ENCODE data around the gene MAU2. TPM values are rescaled to one million over a fixed set of nuclear protein-coding genes. Genes with fewer than 3 reads are reported as not detected.

MAU2 gene
- total and polyA plus RNA-seq, 4 donors: 11.3 to 82.8 (median 45.3) TPM

DNA sequence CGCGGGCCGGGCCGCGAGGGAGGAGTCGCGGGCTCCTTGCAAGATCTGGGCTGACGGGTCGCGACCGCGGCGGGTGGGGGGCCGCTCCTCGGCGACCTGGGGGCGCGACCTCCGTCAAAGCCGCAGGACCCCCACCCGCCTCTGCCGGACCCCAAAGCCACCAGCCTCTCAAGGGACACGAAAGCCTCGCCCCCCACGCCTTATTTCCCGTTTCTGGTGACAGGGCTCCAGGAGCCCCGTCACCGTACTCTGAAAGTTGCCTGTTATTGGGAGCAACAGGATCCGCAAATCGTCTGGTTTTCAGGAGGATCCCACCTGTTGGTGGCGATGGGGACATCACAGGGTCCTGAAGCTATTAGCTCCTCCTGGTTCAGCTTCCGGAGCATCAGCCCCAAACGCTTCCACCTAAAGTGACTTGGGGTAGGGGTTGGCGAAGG lies 530 bp downstream of the MAU2 start:
- intact Hi-C loops (cut with DNase I): loop anchor here in 1 of 2 donors (10.0 kb wide), 1 partner anchor 116 kb away; the partner anchor contains the start of gene NR2C2AP
- H3K36me3 ChIP-seq (ENCODE audit: control insufficient read depth in 1 of 2, insufficient read depth in 2 of 2, low read length in 1 of 2): peaks cover 4 to 5% of the 10 kb centered on the region in 2 donors
- H3K4me3 ChIP-seq (ENCODE audit: low read length in 2 of 2): peak overlapping the region; percentile 65 to 89
- H3K27me3 ChIP-seq (ENCODE audit: control insufficient read depth in 1 of 2, insufficient read depth in 2 of 2, low read length in 1 of 2): no peaks in the 10 kb centered on the region
- H3K4me1 ChIP-seq (ENCODE audit: control insufficient read depth in 1 of 2, insufficient read depth in 2 of 2, low read length in 2 of 2): no peaks in the 10 kb centered on the region
- 0 to 1% methylated on average over 33 to 34 of the region's 34 CpGs for WGBS, 2 donors
- ATAC-seq (ENCODE audit: low FRiP score) (no peak), DNase-seq (no peak)
- H3K9me3 ChIP-seq (ENCODE audit: control insufficient read depth, low read length): no peaks in the 10 kb centered on the region
- H3K27ac ChIP-seq (ENCODE audit: low read depth in 1 of 2, low read length in 2 of 2): peak overlapping the region; percentile 10 to 73

GRCh38 chr19:19324059-19324770 lies 3.6 kb downstream of the MAU2 start:
- Histone ChIP-seq H3K4me1 (ENCODE audit: control insufficient read depth in 1 of 2, insufficient read depth in 2 of 2, low read length in 2 of 2) (no peaks in the 10 kb centered on the region), H3K36me3 (ENCODE audit: control insufficient read depth in 1 of 2, insufficient read depth in 2 of 2, low read length in 1 of 2) (peaks cover 3 to 4% of the 10 kb centered on the region in 2 donors), H3K27me3 (ENCODE audit: control insufficient read depth in 1 of 2, insufficient read depth in 2 of 2, low read length in 1 of 2) (no peaks in the 10 kb centered on the region), H3K9me3 (ENCODE audit: control insufficient read depth, low read length) (no peaks in the 10 kb centered on the region), H3K4me3 (ENCODE audit: low read length in 2 of 2) (no peak overlapping the region), H3K27ac (ENCODE audit: low read depth in 1 of 2, low read length in 2 of 2) (no peak overlapping the region)
- 83 to 84% methylated on average over 7 of the region's 7 CpGs for WGBS, 2 donors
- DNase-seq (no peak), ATAC-seq (ENCODE audit: low FRiP score) (no peak)
- intact Hi-C loops (cut with DNase I): loop anchor here in 1 of 2 donors (10.0 kb wide), 1 partner anchor 119 kb away; the partner anchor contains the start of gene NR2C2AP

GRCh38 chr19:19327672-19328071 lies 7.0 kb downstream of the MAU2 start:
- no peak overlapping the region for H3K4me3 ChIP-seq (ENCODE audit: low read length in 2 of 2)
- H3K9me3 ChIP-seq (ENCODE audit: control insufficient read depth, low read length): no peaks in the 10 kb centered on the region
- WGBS, 2 donors: 93 to 96% methylated on average over 8 of the region's 8 CpGs
- H3K4me1 ChIP-seq (ENCODE audit: control insufficient read depth in 1 of 2, insufficient read depth in 2 of 2, low read length in 2 of 2): no peaks in the 10 kb centered on the region
- ATAC-seq (ENCODE audit: low FRiP score) (no peak), DNase-seq (no peak)
- H3K27ac ChIP-seq (ENCODE audit: low read depth in 1 of 2, low read length in 2 of 2): no peak overlapping the region
- H3K27me3 ChIP-seq (ENCODE audit: control insufficient read depth in 1 of 2, insufficient read depth in 2 of 2, low read length in 1 of 2): no peaks in the 10 kb centered on the region
- intact Hi-C loops (cut with DNase I): loop anchor here in 1 of 2 donors (10.0 kb wide), 1 partner anchor 123 kb away; the partner anchor contains the start of gene NR2C2AP
- H3K36me3 ChIP-seq (ENCODE audit: control insufficient read depth in 1 of 2, insufficient read depth in 2 of 2, low read length in 1 of 2): peaks cover 5 to 7% of the 10 kb centered on the region in 2 donors

- Histone ChIP-seq H3K4me1 (ENCODE audit: control insufficient read depth in 1 of 2, insufficient read depth in 2 of 2, low read length in 2 of 2) (no peaks in the 10 kb centered on the region), H3K9me3 (ENCODE audit: control insufficient read depth, low read length) (no peaks in the 10 kb centered on the region), H3K4me3 (ENCODE audit: low read length in 2 of 2) (no peak overlapping the region), H3K27ac (ENCODE audit: low read depth in 1 of 2, low read length in 2 of 2) (no peak overlapping the region), H3K27me3 (ENCODE audit: control insufficient read depth in 1 of 2, insufficient read depth in 2 of 2, low read length in 1 of 2) (no peaks in the 10 kb centered on the region), H3K36me3 (ENCODE audit: control insufficient read depth in 1 of 2, insufficient read depth in 2 of 2, low read length in 1 of 2) (peaks cover 5 to 7% of the 10 kb centered on the region in 2 donors)
- no peak for DNase-seq
- no peak for ATAC-seq (ENCODE audit: low FRiP score)
- WGBS, 2 donors: 58 to 59% methylated on average over 6 of the region's 6 CpGs
- intact Hi-C loops (cut with DNase I): loop anchor here in 1 of 2 donors (10.0 kb wide), 1 partner anchor 124 kb away; the partner anchor contains the start of gene NR2C2AP
Observed at GRCh38 chr19:19329126-19329525, 8.5 kb downstream of the MAU2 start.

- Histone ChIP-seq H3K36me3 (ENCODE audit: control insufficient read depth in 1 of 2, insufficient read depth in 2 of 2, low read length in 1 of 2) (peaks cover 3% of the 10 kb centered on the region in 2 donors), H3K9me3 (ENCODE audit: control insufficient read depth, low read length) (no peaks in the 10 kb centered on the region), H3K4me3 (ENCODE audit: low read length in 2 of 2) (no peak overlapping the region), H3K4me1 (ENCODE audit: control insufficient read depth in 1 of 2, insufficient read depth in 2 of 2, low read length in 2 of 2) (no peaks in the 10 kb centered on the region), H3K27ac (ENCODE audit: low read depth in 1 of 2, low read length in 2 of 2) (no peak overlapping the region), H3K27me3 (ENCODE audit: control insufficient read depth in 1 of 2, insufficient read depth in 2 of 2, low read length in 1 of 2) (no peaks in the 10 kb centered on the region)
- intact Hi-C loops (cut with DNase I): no loop called here
- ATAC-seq (ENCODE audit: low FRiP score) (no peak), DNase-seq (no peak)
- 82 to 85% methylated on average over 21 to 22 of the region's 22 CpGs for WGBS, 2 donors
Observed at GRCh38 chr19:19334063-19334988, 13.7 kb downstream of the MAU2 start.

DNA sequence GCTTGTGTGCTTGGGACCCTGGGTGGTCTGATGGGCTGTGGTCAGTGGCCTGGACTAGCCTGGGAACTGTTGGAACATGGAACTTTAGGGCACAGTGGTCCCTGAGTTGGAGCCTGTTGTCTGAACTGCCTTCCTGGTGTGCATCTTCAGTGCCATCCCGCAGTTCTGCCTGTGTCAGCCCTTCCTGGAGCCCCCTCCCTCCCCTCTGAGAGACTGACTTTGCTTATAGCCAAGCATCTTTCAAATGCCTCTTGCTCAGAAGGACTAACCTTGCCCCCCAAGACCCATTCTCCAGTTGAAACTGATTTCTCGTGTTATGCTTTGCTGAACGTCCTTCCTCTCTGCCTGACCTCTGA lies 14.3 kb downstream of the MAU2 start:
- ATAC-seq (ENCODE audit: low FRiP score) (no peak), DNase-seq (no peak)
- Histone ChIP-seq H3K9me3 (ENCODE audit: control insufficient read depth, low read length) (no peaks in the 10 kb centered on the region), H3K4me3 (ENCODE audit: low read length in 2 of 2) (no peak overlapping the region), H3K27me3 (ENCODE audit: control insufficient read depth in 1 of 2, insufficient read depth in 2 of 2, low read length in 1 of 2) (no peaks in the 10 kb centered on the region), H3K27ac (ENCODE audit: low read depth in 1 of 2, low read length in 2 of 2) (no peak overlapping the region), H3K4me1 (ENCODE audit: control insufficient read depth in 1 of 2, insufficient read depth in 2 of 2, low read length in 2 of 2) (no peaks in the 10 kb centered on the region), H3K36me3 (ENCODE audit: control insufficient read depth in 1 of 2, insufficient read depth in 2 of 2, low read length in 1 of 2) (peaks cover 2 to 3% of the 10 kb centered on the region in 2 donors)
- 73 to 78% methylated on average over 3 of the region's 3 CpGs for WGBS, 2 donors
- intact Hi-C loops (cut with DNase I): no loop called here

DNA sequence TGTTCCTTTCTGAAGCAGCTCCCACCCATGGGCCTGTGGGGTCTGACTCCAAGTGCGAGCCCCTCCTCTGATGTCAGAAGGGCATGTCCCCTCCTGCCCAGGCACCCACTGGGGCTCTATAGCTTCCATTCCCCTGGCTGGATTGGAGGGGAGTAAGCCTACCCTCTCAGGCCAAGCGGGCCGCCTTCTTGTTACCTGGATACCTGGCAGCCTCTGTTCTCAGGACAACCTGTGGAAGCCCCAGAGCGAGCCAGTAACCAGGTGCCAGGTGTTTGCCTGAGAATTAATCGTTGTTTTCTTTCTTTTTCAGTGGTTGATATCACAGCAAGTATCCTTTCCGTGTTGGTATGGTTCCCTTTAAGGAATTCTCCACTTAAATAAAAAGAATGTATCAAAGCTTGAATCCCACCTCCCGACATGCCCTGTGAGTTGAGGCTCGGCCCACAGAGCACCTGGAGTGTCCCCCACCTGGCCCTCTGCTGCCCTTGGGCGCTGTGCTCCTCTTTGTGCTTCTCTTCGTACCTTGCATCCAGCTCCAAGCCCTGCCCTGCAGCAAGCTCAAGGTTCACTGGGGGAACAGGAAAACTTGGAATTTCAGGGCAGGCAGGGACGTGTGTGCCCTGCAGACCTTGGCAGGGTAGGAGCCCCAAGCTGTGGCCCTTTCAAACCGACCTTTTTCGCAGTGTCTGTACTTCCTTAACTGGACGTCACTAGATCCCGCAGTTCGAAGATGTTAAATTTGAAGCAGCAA lies 15.0 kb downstream of the MAU2 start:
- Histone ChIP-seq H3K9me3 (ENCODE audit: control insufficient read depth, low read length) (no peaks in the 10 kb centered on the region), H3K4me1 (ENCODE audit: control insufficient read depth in 1 of 2, insufficient read depth in 2 of 2, low read length in 2 of 2) (no peaks in the 10 kb centered on the region), H3K27ac (ENCODE audit: low read depth in 1 of 2, low read length in 2 of 2) (no peak overlapping the region), H3K27me3 (ENCODE audit: control insufficient read depth in 1 of 2, insufficient read depth in 2 of 2, low read length in 1 of 2) (no peaks in the 10 kb centered on the region), H3K36me3 (ENCODE audit: control insufficient read depth in 1 of 2, insufficient read depth in 2 of 2, low read length in 1 of 2) (peaks cover 0 to 2% of the 10 kb centered on the region in 2 donors), H3K4me3 (ENCODE audit: low read length in 2 of 2) (no peak overlapping the region)
- intact Hi-C loops (cut with DNase I): no loop called here
- no peak for DNase-seq
- WGBS, 2 donors: 82 to 89% methylated on average over 16 of the region's 16 CpGs
- no peak for ATAC-seq (ENCODE audit: low FRiP score)

- Histone ChIP-seq H3K9me3 (ENCODE audit: control insufficient read depth, low read length) (no peaks in the 10 kb centered on the region), H3K27ac (ENCODE audit: low read depth in 1 of 2, low read length in 2 of 2) (no peak overlapping the region), H3K4me3 (ENCODE audit: low read length in 2 of 2) (no peak overlapping the region), H3K27me3 (ENCODE audit: control insufficient read depth in 1 of 2, insufficient read depth in 2 of 2, low read length in 1 of 2) (no peaks in the 10 kb centered on the region), H3K4me1 (ENCODE audit: control insufficient read depth in 1 of 2, insufficient read depth in 2 of 2, low read length in 2 of 2) (no peaks in the 10 kb centered on the region), H3K36me3 (ENCODE audit: control insufficient read depth in 1 of 2, insufficient read depth in 2 of 2, low read length in 1 of 2) (peaks cover 0 to 5% of the 10 kb centered on the region in 2 donors)
- ATAC-seq (ENCODE audit: low FRiP score) (no peak), DNase-seq (no peak)
- WGBS, 2 donors: 35 to 36% methylated on average over 3 of the region's 3 CpGs
- intact Hi-C loops (cut with DNase I): no loop called here
Observed at GRCh38 chr19:19336597-19336996, 16.0 kb downstream of the MAU2 start.

Measured in aorta (tissue), 5 donors.